ENCODE data around the gene ZNF48.

DNA sequence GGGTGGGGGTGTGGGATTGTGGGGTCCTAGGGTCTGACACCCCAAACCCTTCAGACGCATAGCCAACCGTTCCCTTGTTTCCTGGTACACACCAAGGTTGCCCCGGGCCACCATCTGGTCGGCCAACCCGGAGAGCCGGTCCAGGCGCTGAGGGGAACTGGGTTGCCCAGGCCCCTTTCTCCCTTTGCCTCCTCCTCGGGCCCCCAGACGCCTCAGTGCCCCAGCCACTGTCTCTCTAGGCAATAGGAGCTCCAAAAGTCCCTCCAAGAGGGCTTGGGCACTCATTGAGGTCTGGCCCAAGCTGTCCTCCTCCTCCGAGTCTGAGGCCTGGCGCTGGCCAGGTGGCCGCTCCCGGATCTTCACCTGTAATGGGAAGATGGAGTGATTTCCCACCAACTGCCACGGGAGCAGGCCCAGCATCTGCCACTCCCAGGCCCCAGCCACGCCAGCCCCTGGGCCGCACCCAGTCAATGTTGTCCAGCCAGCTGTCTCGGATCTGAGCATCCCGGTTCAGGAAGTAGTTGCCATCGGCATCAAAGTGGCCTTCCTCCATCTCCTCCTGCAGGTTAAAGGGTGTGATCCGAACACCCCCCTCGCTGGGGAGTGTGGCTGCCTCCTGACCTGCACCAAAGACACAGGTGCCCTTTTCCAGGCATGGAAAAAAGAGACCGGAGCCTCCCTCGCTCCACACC lies 41.6 kb upstream of the ZNF48 start:
- TF ChIP-seq, protein P1, sequence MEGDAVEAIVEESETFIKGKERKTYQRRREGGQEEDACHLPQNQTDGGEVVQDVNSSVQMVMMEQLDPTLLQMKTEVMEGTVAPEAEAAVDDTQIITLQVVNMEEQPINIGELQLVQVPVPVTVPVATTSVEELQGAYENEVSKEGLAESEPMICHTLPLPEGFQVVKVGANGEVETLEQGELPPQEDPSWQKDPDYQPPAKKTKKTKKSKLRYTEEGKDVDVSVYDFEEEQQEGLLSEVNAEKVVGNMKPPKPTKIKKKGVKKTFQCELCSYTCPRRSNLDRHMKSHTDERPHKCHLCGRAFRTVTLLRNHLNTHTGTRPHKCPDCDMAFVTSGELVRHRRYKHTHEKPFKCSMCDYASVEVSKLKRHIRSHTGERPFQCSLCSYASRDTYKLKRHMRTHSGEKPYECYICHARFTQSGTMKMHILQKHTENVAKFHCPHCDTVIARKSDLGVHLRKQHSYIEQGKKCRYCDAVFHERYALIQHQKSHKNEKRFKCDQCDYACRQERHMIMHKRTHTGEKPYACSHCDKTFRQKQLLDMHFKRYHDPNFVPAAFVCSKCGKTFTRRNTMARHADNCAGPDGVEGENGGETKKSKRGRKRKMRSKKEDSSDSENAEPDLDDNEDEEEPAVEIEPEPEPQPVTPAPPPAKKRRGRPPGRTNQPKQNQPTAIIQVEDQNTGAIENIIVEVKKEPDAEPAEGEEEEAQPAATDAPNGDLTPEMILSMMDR (optimal IDR thresholded peaks at IDR 0.05 in 1 of 3, IDR thresholded peaks at IDR 0.05 in 1 of 3, conservative IDR thresholded peaks at IDR 0.05 in 1 of 3; ENCODE audit: extremely low read depth in 1 of 3, insufficient read depth in 2 of 3, low read length in 3 of 3): no peak
- no peak for TF ChIP-seq EZH2 (IDR thresholded peaks at IDR 0.05; ENCODE audit: low read length)
